ENCODE data around the gene RGS1. TPM values are rescaled to one million over a fixed set of nuclear protein-coding genes. Genes with fewer than 3 reads are reported as not detected.

RGS1 gene
- total and polyA plus RNA-seq, 9 donors, result 0.74 to 5.7 (median 2.9) TPM

DNA sequence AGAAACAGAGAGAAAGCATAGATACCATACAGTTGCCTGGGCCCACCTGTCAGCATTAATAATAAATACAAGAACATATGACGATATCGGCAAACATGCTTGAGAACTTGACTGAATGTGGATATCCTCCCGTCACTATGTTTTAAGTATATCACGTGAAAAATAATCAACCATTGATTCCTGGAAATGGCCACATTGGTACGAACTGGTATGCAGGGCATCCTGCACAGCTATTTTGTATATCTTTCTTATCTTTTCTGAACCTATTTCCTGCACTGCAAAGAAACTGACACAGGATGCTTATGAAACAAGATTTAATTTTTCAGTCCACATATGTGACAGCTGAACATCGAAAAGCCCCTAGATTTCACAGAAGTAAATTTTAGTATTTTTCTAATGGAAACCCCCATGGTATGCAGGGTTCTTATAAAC is 22.8 kb upstream of the RGS1 start:
- no peak overlapping the region for H3K4me3 ChIP-seq (ENCODE audit: low read length)
- no peaks in the 10 kb centered on the region for H3K27me3 ChIP-seq (ENCODE audit: control insufficient read depth, insufficient read depth, low read length)
- H3K9me3 ChIP-seq (replicated peaks; ENCODE audit: control insufficient read depth, low read depth, low read length), result no peaks in the 10 kb centered on the region
- H3K36me3 ChIP-seq (ENCODE audit: control insufficient read depth, insufficient read depth, low read length), result no peaks in the 10 kb centered on the region
- no peak overlapping the region for H3K27ac ChIP-seq (ENCODE audit: low read length)
- no peaks in the 10 kb centered on the region for H3K4me1 ChIP-seq (ENCODE audit: control insufficient read depth, insufficient read depth, low read length)
- 90% methylated on average over 5 of the region's 6 CpGs for WGBS (ENCODE audit: insufficient coverage)
- no peak for DNase-seq

- Histone ChIP-seq H3K4me3 (ENCODE audit: low read length) (no peak overlapping the region), H3K36me3 (ENCODE audit: control insufficient read depth, insufficient read depth, low read length) (no peaks in the 10 kb centered on the region), H3K4me1 (ENCODE audit: control insufficient read depth, insufficient read depth, low read length) (no peaks in the 10 kb centered on the region), H3K9me3 (replicated peaks; ENCODE audit: control insufficient read depth, low read depth, low read length) (no peaks in the 10 kb centered on the region), H3K27ac (ENCODE audit: low read length) (no peak overlapping the region), H3K27me3 (ENCODE audit: control insufficient read depth, insufficient read depth, low read length) (no peaks in the 10 kb centered on the region)
- 75% methylated on average over 1 of the region's 3 CpGs for WGBS (ENCODE audit: insufficient coverage)
- no peak for DNase-seq
Observed at GRCh38 chr1:192553741-192554140, 21.8 kb upstream of the RGS1 start.

DNA sequence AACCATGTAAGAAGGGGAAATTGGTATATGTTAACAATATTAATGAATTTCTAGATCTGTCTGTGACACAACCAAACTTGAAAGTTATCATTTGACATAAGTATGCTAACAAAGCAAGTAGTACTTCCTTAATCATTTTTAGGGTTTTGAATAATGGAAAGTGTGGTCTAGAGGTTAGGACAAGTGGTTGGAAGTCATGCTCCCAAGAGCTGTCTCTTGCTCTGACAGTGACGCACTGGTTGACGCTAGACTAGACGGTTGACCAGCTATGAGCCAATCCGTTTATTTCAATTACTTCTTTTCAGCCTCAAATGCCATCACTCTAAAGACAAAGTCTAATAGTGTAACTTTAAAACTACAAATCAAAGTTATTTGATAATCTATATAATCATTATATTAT is 20.7 kb upstream of the RGS1 start:
- H3K4me1 ChIP-seq (ENCODE audit: control insufficient read depth, insufficient read depth, low read length), result no peaks in the 10 kb centered on the region
- no peaks in the 10 kb centered on the region for H3K27me3 ChIP-seq (ENCODE audit: control insufficient read depth, insufficient read depth, low read length)
- H3K36me3 ChIP-seq (ENCODE audit: control insufficient read depth, insufficient read depth, low read length), result no peaks in the 10 kb centered on the region
- no peak for DNase-seq
- no peaks in the 10 kb centered on the region for H3K9me3 ChIP-seq (replicated peaks; ENCODE audit: control insufficient read depth, low read depth, low read length)
- no CpG with 5 or more reads among the region's 4 CpGs for WGBS (ENCODE audit: insufficient coverage)
- H3K27ac ChIP-seq (ENCODE audit: low read length), result no peak overlapping the region
- H3K4me3 ChIP-seq (ENCODE audit: low read length), result no peak overlapping the region

- H3K4me1 ChIP-seq (ENCODE audit: control insufficient read depth, insufficient read depth, low read length), result no peaks in the 10 kb centered on the region
- no peak for DNase-seq
- no peaks in the 10 kb centered on the region for H3K9me3 ChIP-seq (replicated peaks; ENCODE audit: control insufficient read depth, low read depth, low read length)
- no peaks in the 10 kb centered on the region for H3K36me3 ChIP-seq (ENCODE audit: control insufficient read depth, insufficient read depth, low read length)
- H3K27me3 ChIP-seq (ENCODE audit: control insufficient read depth, insufficient read depth, low read length), result no peaks in the 10 kb centered on the region
- H3K4me3 ChIP-seq (ENCODE audit: low read length), result no peak overlapping the region
- H3K27ac ChIP-seq (ENCODE audit: low read length), result no peak overlapping the region
Observed at GRCh38 chr1:192555399-192555798, 20.2 kb upstream of the RGS1 start.

DNA sequence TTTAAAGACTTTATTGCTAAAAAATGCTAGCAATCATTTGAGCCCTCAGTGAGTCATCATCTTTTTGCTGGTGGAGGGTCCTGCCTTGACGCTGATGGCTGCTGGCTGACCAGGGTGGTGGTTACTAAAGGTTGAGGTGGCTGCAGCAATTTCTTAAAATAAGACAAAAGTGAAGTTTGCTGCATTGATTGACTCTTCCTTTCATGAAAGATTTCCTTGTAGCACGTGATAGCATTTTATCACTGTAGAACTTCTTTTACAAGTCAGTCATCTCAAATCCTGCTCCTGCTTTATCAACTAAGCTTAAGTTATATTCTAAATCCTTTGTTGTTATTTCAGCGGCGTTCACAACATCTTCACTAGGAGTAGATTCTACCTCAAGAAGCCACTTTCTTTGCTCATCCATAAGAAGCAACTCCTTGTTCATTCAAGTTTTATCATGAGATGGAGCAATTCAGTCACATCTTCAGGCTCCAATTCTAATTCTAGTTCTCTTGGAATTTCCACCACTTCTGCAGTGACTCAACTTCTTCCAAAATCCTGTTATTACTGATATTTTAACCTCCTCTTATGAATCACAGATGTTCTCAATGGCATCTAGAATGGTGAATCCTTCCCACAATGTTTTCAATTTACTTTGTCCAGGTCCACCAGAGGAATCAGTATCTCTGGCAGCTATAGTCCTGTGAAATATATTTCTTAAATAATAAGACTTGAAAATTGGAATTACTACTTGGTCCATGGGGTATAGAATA is 17.6 kb upstream of the RGS1 start:
- WGBS (ENCODE audit: insufficient coverage), result no CpG with 5 or more reads among the region's 4 CpGs
- Histone ChIP-seq H3K9me3 (replicated peaks; ENCODE audit: control insufficient read depth, low read depth, low read length) (no peaks in the 10 kb centered on the region), H3K4me1 (ENCODE audit: control insufficient read depth, insufficient read depth, low read length) (no peaks in the 10 kb centered on the region), H3K4me3 (ENCODE audit: low read length) (no peak overlapping the region), H3K36me3 (ENCODE audit: control insufficient read depth, insufficient read depth, low read length) (no peaks in the 10 kb centered on the region), H3K27ac (ENCODE audit: low read length) (no peak overlapping the region), H3K27me3 (ENCODE audit: control insufficient read depth, insufficient read depth, low read length) (no peaks in the 10 kb centered on the region)
- no peak for DNase-seq

GRCh38 chr1:192559115-192560006 is 16.2 kb upstream of the RGS1 start:
- no peaks in the 10 kb centered on the region for H3K36me3 ChIP-seq (ENCODE audit: control insufficient read depth, insufficient read depth, low read length)
- no peak overlapping the region for H3K27ac ChIP-seq (ENCODE audit: low read length)
- H3K4me1 ChIP-seq (ENCODE audit: control insufficient read depth, insufficient read depth, low read length), result no peaks in the 10 kb centered on the region
- DNase-seq, result no peak
- H3K27me3 ChIP-seq (ENCODE audit: control insufficient read depth, insufficient read depth, low read length), result no peaks in the 10 kb centered on the region
- H3K9me3 ChIP-seq (replicated peaks; ENCODE audit: control insufficient read depth, low read depth, low read length), result no peaks in the 10 kb centered on the region
- H3K4me3 ChIP-seq (ENCODE audit: low read length), result no peak overlapping the region
- WGBS (ENCODE audit: insufficient coverage), result 50% methylated on average over 1 of the region's 6 CpGs

DNA sequence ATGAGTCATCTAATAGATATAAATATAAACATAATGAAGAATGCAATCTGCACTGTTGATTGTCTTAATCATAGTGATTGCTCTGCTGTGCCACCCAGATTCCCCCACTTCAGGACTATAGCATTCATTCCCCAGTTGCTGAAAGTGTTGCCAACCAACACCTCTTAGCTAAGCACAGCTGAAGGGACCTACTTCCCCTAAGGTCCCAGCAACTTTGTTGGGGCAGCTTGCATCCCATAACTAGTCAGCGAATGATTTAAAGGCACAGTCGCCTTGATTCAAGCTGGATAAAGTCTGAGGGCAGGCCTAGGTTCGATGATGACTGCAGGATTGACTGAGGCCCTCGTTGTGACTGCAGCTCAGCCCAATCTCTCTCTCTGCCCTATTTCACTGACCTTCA is 14.3 kb upstream of the RGS1 start:
- Histone ChIP-seq H3K9me3 (replicated peaks; ENCODE audit: control insufficient read depth, low read depth, low read length) (no peaks in the 10 kb centered on the region), H3K36me3 (ENCODE audit: control insufficient read depth, insufficient read depth, low read length) (no peaks in the 10 kb centered on the region), H3K4me3 (ENCODE audit: low read length) (no peak overlapping the region), H3K27me3 (ENCODE audit: control insufficient read depth, insufficient read depth, low read length) (no peaks in the 10 kb centered on the region), H3K4me1 (ENCODE audit: control insufficient read depth, insufficient read depth, low read length) (peaks cover 2% of the 10 kb centered on the region), H3K27ac (ENCODE audit: low read length) (no peak overlapping the region)
- WGBS (ENCODE audit: insufficient coverage), result 92% methylated on average over 4 of the region's 4 CpGs
- DNase-seq, result no peak

- Histone ChIP-seq H3K9me3 (replicated peaks; ENCODE audit: control insufficient read depth, low read depth, low read length) (no peaks in the 10 kb centered on the region), H3K4me3 (ENCODE audit: low read length) (no peak overlapping the region), H3K27ac (ENCODE audit: low read length) (no peak overlapping the region), H3K36me3 (ENCODE audit: control insufficient read depth, insufficient read depth, low read length) (no peaks in the 10 kb centered on the region), H3K4me1 (ENCODE audit: control insufficient read depth, insufficient read depth, low read length) (peaks cover 2% of the 10 kb centered on the region), H3K27me3 (ENCODE audit: control insufficient read depth, insufficient read depth, low read length) (no peaks in the 10 kb centered on the region)
- no peak for DNase-seq
- 100% methylated on average over 1 of the region's 3 CpGs for WGBS (ENCODE audit: insufficient coverage)
Observed at GRCh38 chr1:192563129-192563528, 12.4 kb upstream of the RGS1 start.

- H3K4me1 ChIP-seq (ENCODE audit: control insufficient read depth, insufficient read depth, low read length), result peaks cover 2% of the 10 kb centered on the region
- H3K9me3 ChIP-seq (replicated peaks; ENCODE audit: control insufficient read depth, low read depth, low read length), result no peaks in the 10 kb centered on the region
- no peaks in the 10 kb centered on the region for H3K36me3 ChIP-seq (ENCODE audit: control insufficient read depth, insufficient read depth, low read length)
- no CpG with 5 or more reads among the region's 4 CpGs for WGBS (ENCODE audit: insufficient coverage)
- no peak for DNase-seq
- H3K27ac ChIP-seq (ENCODE audit: low read length), result no peak overlapping the region
- no peak overlapping the region for H3K4me3 ChIP-seq (ENCODE audit: low read length)
- no peaks in the 10 kb centered on the region for H3K27me3 ChIP-seq (ENCODE audit: control insufficient read depth, insufficient read depth, low read length)
Observed at GRCh38 chr1:192564099-192564498, 11.5 kb upstream of the RGS1 start.

DNA sequence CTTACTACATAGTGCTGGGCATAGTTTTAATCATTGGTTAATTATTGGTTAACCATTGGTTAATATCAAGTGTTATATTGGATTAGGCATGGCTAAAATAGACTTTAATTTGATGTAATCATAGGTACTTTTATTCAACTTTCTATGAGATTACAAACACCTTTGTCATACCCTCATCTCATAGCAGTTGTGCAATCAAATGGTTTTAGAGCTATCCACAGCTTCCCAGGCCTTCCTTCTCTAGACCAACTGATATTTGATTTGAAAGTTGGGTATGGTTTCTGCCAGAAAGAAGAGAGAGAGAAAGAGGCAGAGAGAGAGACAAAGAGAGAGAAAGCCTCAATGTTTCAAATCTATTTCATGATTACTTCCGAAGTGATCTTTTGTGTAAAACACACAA is 9.6 kb upstream of the RGS1 start:
- Histone ChIP-seq H3K27me3 (ENCODE audit: control insufficient read depth, insufficient read depth, low read length) (no peaks in the 10 kb centered on the region), H3K4me1 (ENCODE audit: control insufficient read depth, insufficient read depth, low read length) (peaks cover 2% of the 10 kb centered on the region), H3K27ac (ENCODE audit: low read length) (no peak overlapping the region), H3K4me3 (ENCODE audit: low read length) (no peak overlapping the region), H3K9me3 (replicated peaks; ENCODE audit: control insufficient read depth, low read depth, low read length) (peaks cover 5% of the 10 kb centered on the region), H3K36me3 (ENCODE audit: control insufficient read depth, insufficient read depth, low read length) (no peaks in the 10 kb centered on the region)
- no CpG with 5 or more reads among the region's 1 CpG for WGBS (ENCODE audit: insufficient coverage)
- no peak for DNase-seq
